ENCODE measurements around the gene ZP2. TPM values are rescaled to one million over a fixed set of nuclear protein-coding genes. Genes with fewer than 3 reads are reported as not detected.

Gene ZP2
- total RNA-seq, 1 experiment from 2014 or later: not detected

GRCh38 chr16:21214086-21214485, 2.7 kb upstream of the ZP2 start:
- Histone ChIP-seq H3K4me2 (no peak overlapping the region), H3K27me3 (ENCODE audit: insufficient read depth, low read depth) (peaks cover 47% of the 10 kb centered on the region), H3K4me3 (no peak overlapping the region), H3K36me3 (ENCODE audit: low read depth) (no peaks in the 10 kb centered on the region), H2AFZ (no peak overlapping the region), H3F3A (ENCODE audit: insufficient read depth, low read depth) (no peaks in the 10 kb centered on the region), H3K9me3 (ENCODE audit: insufficient read depth, low read depth) (no peaks in the 10 kb centered on the region), H3K79me2 (ENCODE audit: low read depth) (no peaks in the 10 kb centered on the region), H4K20me1 (ENCODE audit: insufficient read depth) (no peaks in the 10 kb centered on the region), H3K9me2 (ENCODE audit: insufficient read depth) (no peaks in the 10 kb centered on the region), H3K27ac (no peak overlapping the region), H3K4me1 (replicated peaks; ENCODE audit: insufficient read depth) (no peaks in the 10 kb centered on the region)
- CTCF ChIA-PET: no interaction called here
- TF ChIP-seq CTCF (conservative IDR thresholded peaks at IDR 0.05): no peak
- TF ChIP-seq EZH2 (IDR thresholded peaks at IDR 0.05; ENCODE audit: low read depth): no peak
- intact Hi-C loops (cut with micrococcal nuclease; ENCODE audit: unreplicated experiment): no loop called here
- DNase-seq: no peak
- POLR2A ChIA-PET (ENCODE audit: unreplicated experiment): no interaction called here
- no TSS peak for BruUV-seq (replicated peaks)

- DNase-seq: no peak
- no peaks in the 10 kb centered on the region for H3K4me1 ChIP-seq (replicated peaks; ENCODE audit: insufficient read depth)
- no peaks in the 10 kb centered on the region for H3K9me2 ChIP-seq (ENCODE audit: insufficient read depth)
- peaks cover 43% of the 10 kb centered on the region for H3K27me3 ChIP-seq (ENCODE audit: insufficient read depth, low read depth)
- H3K27ac ChIP-seq: no peak overlapping the region
- no peaks in the 10 kb centered on the region for H3K9me3 ChIP-seq (ENCODE audit: insufficient read depth, low read depth)
- CTCF ChIA-PET: no interaction called here
- H3K4me2 ChIP-seq: no peak overlapping the region
- no peaks in the 10 kb centered on the region for H4K20me1 ChIP-seq (ENCODE audit: insufficient read depth)
- H2AFZ ChIP-seq: no peak overlapping the region
- no peaks in the 10 kb centered on the region for H3F3A ChIP-seq (ENCODE audit: insufficient read depth, low read depth)
- H3K4me3 ChIP-seq: no peak overlapping the region
- POLR2A ChIA-PET (ENCODE audit: unreplicated experiment): no interaction called here
- intact Hi-C loops (cut with micrococcal nuclease; ENCODE audit: unreplicated experiment): no loop called here
- no peaks in the 10 kb centered on the region for H3K79me2 ChIP-seq (ENCODE audit: low read depth)
- no TSS peak for BruUV-seq (replicated peaks)
- H3K36me3 ChIP-seq (ENCODE audit: low read depth): no peaks in the 10 kb centered on the region
- TF ChIP-seq EZH2 (IDR thresholded peaks at IDR 0.05; ENCODE audit: low read depth) (no peak), CTCF (conservative IDR thresholded peaks at IDR 0.05) (no peak)
These were observed 2.7 kb downstream of the ZP2 start for GRCh38 chr16:21208446-21209230.

DNA sequence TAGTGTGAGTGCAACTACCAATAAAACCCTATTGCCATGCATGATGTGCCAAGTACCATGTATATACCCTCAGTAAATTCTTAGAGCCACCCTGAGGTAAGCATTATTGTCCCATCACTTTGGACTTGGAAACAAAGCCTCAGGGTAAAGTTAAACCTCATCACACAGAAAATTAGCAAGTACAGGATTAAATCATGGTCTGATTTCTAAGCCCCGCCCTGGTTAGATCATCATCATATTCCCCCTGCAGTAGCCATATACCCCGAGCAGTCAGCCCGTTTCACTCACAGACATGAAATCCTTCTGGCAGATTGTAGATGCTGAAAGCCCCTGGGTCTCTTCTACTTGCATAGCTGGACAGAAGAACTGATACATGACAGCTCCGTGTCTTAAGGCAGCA, 4.8 kb downstream of the ZP2 start:
- no peak overlapping the region for H3K4me2 ChIP-seq
- peaks cover 47% of the 10 kb centered on the region for H3K27me3 ChIP-seq (ENCODE audit: insufficient read depth, low read depth)
- H3K4me3 ChIP-seq: no peak overlapping the region
- H3K4me1 ChIP-seq (replicated peaks; ENCODE audit: insufficient read depth): no peaks in the 10 kb centered on the region
- ChIA-PET CTCF (no interaction called here), POLR2A (ENCODE audit: unreplicated experiment) (no interaction called here)
- no peaks in the 10 kb centered on the region for H3K36me3 ChIP-seq (ENCODE audit: low read depth)
- no peak overlapping the region for H3K27ac ChIP-seq
- no peak overlapping the region for H2AFZ ChIP-seq
- intact Hi-C loops (cut with micrococcal nuclease; ENCODE audit: unreplicated experiment): no loop called here
- BruUV-seq (replicated peaks): no TSS peak
- H3K79me2 ChIP-seq (ENCODE audit: low read depth): no peaks in the 10 kb centered on the region
- no peak for DNase-seq
- no peaks in the 10 kb centered on the region for H3K9me3 ChIP-seq (ENCODE audit: insufficient read depth, low read depth)
- TF ChIP-seq CTCF (conservative IDR thresholded peaks at IDR 0.05): no peak
- TF ChIP-seq EZH2 (IDR thresholded peaks at IDR 0.05; ENCODE audit: low read depth): no peak
- no peaks in the 10 kb centered on the region for H3K9me2 ChIP-seq (ENCODE audit: insufficient read depth)
- H4K20me1 ChIP-seq (ENCODE audit: insufficient read depth): no peaks in the 10 kb centered on the region
- no peaks in the 10 kb centered on the region for H3F3A ChIP-seq (ENCODE audit: insufficient read depth, low read depth)
